Measurements from ENCODE around the gene PRKD2.

PRKD2 gene

GRCh38 chr19:46698395-46699321 lies 18.3 kb downstream of the PRKD2 start:
- Histone ChIP-seq H3K27me3 (ENCODE audit: insufficient read depth, low read length) (no peaks in the 10 kb centered on the region), H3K36me3 (ENCODE audit: insufficient read depth, low read length) (peaks cover 7% of the 10 kb centered on the region), H3K4me1 (ENCODE audit: control insufficient read depth, insufficient read depth, low read length, unreplicated experiment) (no peaks in the 10 kb centered on the region), H3K79me2 (ENCODE audit: control insufficient read depth, insufficient read depth, low read length, unreplicated experiment) (no peaks in the 10 kb centered on the region), H3K27ac (ENCODE audit: low read depth, low read length) (no peak overlapping the region), H2AFZ (ENCODE audit: low read length, unreplicated experiment) (no peak overlapping the region), H3K4me3 (ENCODE audit: low read depth, low read length) (no peak overlapping the region)

GRCh38 chr19:46697204-46697960 lies 19.5 kb downstream of the PRKD2 start:
- Histone ChIP-seq H3K27me3 (ENCODE audit: insufficient read depth, low read length) (no peaks in the 10 kb centered on the region), H3K4me1 (ENCODE audit: control insufficient read depth, insufficient read depth, low read length, unreplicated experiment) (no peaks in the 10 kb centered on the region), H3K27ac (ENCODE audit: low read depth, low read length) (no peak overlapping the region), H3K4me3 (ENCODE audit: low read depth, low read length) (no peak overlapping the region), H3K79me2 (ENCODE audit: control insufficient read depth, insufficient read depth, low read length, unreplicated experiment) (no peaks in the 10 kb centered on the region), H2AFZ (ENCODE audit: low read length, unreplicated experiment) (no peak overlapping the region), H3K36me3 (ENCODE audit: insufficient read depth, low read length) (peaks cover 16% of the 10 kb centered on the region)

GRCh38 chr19:46696866-46697203 lies 20.1 kb downstream of the PRKD2 start:
- Histone ChIP-seq H2AFZ (ENCODE audit: low read length, unreplicated experiment) (no peak overlapping the region), H3K4me1 (ENCODE audit: control insufficient read depth, insufficient read depth, low read length, unreplicated experiment) (no peaks in the 10 kb centered on the region), H3K27ac (ENCODE audit: low read depth, low read length) (no peak overlapping the region), H3K4me3 (ENCODE audit: low read depth, low read length) (no peak overlapping the region), H3K27me3 (ENCODE audit: insufficient read depth, low read length) (no peaks in the 10 kb centered on the region), H3K36me3 (ENCODE audit: insufficient read depth, low read length) (peaks cover 17% of the 10 kb centered on the region), H3K79me2 (ENCODE audit: control insufficient read depth, insufficient read depth, low read length, unreplicated experiment) (no peaks in the 10 kb centered on the region)

DNA sequence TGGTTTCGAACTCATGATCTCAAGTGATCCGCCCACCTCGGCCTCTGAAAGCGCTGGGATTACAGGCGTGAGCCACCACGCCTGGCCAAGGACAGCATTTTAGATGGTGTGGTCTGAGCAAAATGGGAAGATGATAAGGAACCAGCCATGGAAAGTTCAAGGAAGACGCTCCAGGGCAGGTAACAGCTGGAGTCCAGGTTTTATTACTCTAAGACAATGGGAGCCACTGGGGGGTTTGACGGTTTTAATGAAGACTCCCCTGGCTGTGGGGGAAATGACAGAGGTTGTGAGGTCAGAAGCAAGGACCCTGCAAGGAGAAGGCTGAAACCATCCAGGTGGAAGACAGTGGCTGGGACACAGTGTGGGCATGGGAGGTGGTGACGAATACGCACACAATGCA lies 20.9 kb downstream of the PRKD2 start:
- H3K4me1 ChIP-seq (ENCODE audit: control insufficient read depth, insufficient read depth, low read length, unreplicated experiment), result no peaks in the 10 kb centered on the region
- H3K36me3 ChIP-seq (ENCODE audit: insufficient read depth, low read length), result peaks cover 24% of the 10 kb centered on the region
- H3K79me2 ChIP-seq (ENCODE audit: control insufficient read depth, insufficient read depth, low read length, unreplicated experiment), result no peaks in the 10 kb centered on the region
- no peak overlapping the region for H2AFZ ChIP-seq (ENCODE audit: low read length, unreplicated experiment)
- H3K27ac ChIP-seq (ENCODE audit: low read depth, low read length), result no peak overlapping the region
- no peaks in the 10 kb centered on the region for H3K27me3 ChIP-seq (ENCODE audit: insufficient read depth, low read length)
- H3K4me3 ChIP-seq (ENCODE audit: low read depth, low read length), result no peak overlapping the region

DNA sequence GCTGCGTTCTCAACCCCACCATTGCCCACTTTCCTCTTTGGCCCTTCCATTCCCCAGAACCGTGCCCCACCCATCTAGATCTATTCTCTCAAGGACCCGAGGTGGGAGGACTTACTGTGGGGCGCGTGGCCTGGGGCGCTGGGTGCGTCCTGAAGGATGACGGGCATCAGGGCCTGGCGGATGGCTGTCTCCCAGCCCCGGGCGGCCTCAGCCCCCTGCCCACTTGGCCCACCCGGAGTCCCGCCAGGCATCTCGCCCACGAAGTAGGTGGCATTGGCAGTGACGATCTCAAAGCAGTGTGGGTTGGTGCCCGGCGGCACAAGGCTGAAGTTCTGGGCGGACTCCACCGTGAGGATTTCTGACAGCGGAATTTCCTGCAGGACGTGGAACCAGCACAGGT lies 23.2 kb downstream of the PRKD2 start:
- no peaks in the 10 kb centered on the region for H3K4me1 ChIP-seq (ENCODE audit: control insufficient read depth, insufficient read depth, low read length, unreplicated experiment)
- H3K36me3 ChIP-seq (ENCODE audit: insufficient read depth, low read length), result peaks cover 29% of the 10 kb centered on the region
- no peak overlapping the region for H3K27ac ChIP-seq (ENCODE audit: low read depth, low read length)
- H3K79me2 ChIP-seq (ENCODE audit: control insufficient read depth, insufficient read depth, low read length, unreplicated experiment), result no peaks in the 10 kb centered on the region
- H2AFZ ChIP-seq (ENCODE audit: low read length, unreplicated experiment), result no peak overlapping the region
- H3K27me3 ChIP-seq (ENCODE audit: insufficient read depth, low read length), result no peaks in the 10 kb centered on the region
- H3K4me3 ChIP-seq (ENCODE audit: low read depth, low read length), result no peak overlapping the region

DNA sequence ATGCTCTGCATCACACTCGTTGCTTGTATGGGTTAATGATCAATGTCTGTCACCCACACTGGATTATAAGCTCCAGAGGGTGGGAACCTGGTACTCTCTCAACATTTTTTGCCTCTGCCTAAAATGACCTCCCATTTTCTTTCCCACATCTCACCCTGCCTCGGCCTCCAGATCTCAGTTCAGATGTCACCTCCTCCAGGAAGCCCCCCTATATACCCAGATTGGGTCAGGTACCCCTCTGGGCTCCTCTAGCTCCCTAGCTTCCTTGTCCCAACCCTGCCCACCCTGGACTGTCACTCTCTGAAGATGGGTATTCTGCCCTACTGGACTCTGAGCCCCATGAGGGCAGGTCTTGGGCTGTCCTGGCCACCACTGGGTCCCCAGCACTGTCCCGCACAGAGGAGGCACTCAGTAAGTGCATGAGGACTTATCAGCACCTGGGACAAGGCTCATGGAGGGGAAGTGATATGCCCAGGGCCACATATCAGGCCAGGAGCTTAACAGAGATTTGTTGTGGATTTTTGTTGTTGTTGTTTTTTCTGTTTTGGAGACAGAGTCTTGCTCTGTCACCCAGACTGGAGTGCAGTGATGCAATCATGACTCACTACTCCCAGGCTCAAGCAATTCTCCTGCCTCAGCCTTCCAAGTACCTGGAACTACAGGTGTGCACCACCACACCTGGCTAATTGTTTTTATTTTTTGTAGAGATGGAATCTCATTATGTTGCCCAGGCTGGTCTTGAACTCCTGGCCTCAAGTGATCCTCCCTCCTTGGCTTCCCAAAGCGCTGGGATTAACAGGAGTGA lies 23.8 kb downstream of the PRKD2 start:
- peak overlapping the region; percentile 19; the same call in 1 of the 2 replicates for H3K27ac ChIP-seq (ENCODE audit: low read depth, low read length)
- H2AFZ ChIP-seq (ENCODE audit: low read length, unreplicated experiment), result no peak overlapping the region
- H3K27me3 ChIP-seq (ENCODE audit: insufficient read depth, low read length), result no peaks in the 10 kb centered on the region
- H3K4me3 ChIP-seq (ENCODE audit: low read depth, low read length), result no peak overlapping the region
- H3K36me3 ChIP-seq (ENCODE audit: insufficient read depth, low read length), result peaks cover 26% of the 10 kb centered on the region
- no peaks in the 10 kb centered on the region for H3K79me2 ChIP-seq (ENCODE audit: control insufficient read depth, insufficient read depth, low read length, unreplicated experiment)
- no peaks in the 10 kb centered on the region for H3K4me1 ChIP-seq (ENCODE audit: control insufficient read depth, insufficient read depth, low read length, unreplicated experiment)

DNA sequence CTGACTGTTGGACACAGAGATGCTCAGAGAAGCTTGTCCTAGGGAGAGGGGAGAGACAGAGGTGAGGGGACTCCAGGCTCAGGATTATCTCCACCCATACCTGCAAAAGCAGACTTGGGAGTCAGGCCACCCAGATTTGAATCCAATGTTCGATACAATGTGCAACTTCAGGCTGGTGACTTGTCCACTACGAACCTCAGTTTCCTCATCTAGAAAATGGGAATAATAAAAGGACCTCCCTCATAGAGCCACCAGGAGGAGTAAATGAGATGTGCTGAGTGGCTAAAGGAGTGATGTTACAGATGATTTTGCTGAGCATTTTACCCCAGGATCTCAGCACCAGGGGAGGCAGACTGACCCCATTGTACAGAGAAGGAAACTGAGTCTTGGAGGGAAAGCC lies 25.0 kb downstream of the PRKD2 start:
- H3K27me3 ChIP-seq (ENCODE audit: insufficient read depth, low read length), result no peaks in the 10 kb centered on the region
- H3K36me3 ChIP-seq (ENCODE audit: insufficient read depth, low read length), result peaks cover 26% of the 10 kb centered on the region
- H2AFZ ChIP-seq (ENCODE audit: low read length, unreplicated experiment), result no peak overlapping the region
- H3K27ac ChIP-seq (ENCODE audit: low read depth, low read length), result no peak overlapping the region
- no peaks in the 10 kb centered on the region for H3K79me2 ChIP-seq (ENCODE audit: control insufficient read depth, insufficient read depth, low read length, unreplicated experiment)
- H3K4me1 ChIP-seq (ENCODE audit: control insufficient read depth, insufficient read depth, low read length, unreplicated experiment), result no peaks in the 10 kb centered on the region
- H3K4me3 ChIP-seq (ENCODE audit: low read depth, low read length), result no peak overlapping the region

DNA sequence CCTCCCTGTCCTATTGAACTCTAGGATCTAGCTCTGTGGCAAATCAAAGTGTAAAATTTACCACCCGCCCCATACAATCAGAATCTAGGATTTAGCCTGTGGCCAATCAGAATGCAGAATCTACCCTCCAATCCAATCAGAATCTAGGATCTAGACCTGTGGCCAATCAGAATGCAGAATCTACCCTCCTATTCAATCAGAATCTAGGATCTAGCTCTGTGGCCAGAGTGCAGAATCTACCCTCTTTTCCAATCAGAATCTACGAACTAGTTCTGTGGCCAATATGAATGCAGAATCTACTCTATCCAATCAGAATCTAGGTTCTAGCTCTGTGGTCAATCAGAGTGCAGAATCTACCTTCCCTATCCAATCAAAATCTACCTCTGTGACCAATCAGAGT lies 25.8 kb downstream of the PRKD2 start:
- Histone ChIP-seq H3K79me2 (ENCODE audit: control insufficient read depth, insufficient read depth, low read length, unreplicated experiment) (no peaks in the 10 kb centered on the region), H3K4me1 (ENCODE audit: control insufficient read depth, insufficient read depth, low read length, unreplicated experiment) (no peaks in the 10 kb centered on the region), H3K36me3 (ENCODE audit: insufficient read depth, low read length) (peaks cover 26% of the 10 kb centered on the region), H3K27ac (ENCODE audit: low read depth, low read length) (no peak overlapping the region), H3K4me3 (ENCODE audit: low read depth, low read length) (no peak overlapping the region), H3K27me3 (ENCODE audit: insufficient read depth, low read length) (no peaks in the 10 kb centered on the region), H2AFZ (ENCODE audit: low read length, unreplicated experiment) (no peak overlapping the region)

DNA sequence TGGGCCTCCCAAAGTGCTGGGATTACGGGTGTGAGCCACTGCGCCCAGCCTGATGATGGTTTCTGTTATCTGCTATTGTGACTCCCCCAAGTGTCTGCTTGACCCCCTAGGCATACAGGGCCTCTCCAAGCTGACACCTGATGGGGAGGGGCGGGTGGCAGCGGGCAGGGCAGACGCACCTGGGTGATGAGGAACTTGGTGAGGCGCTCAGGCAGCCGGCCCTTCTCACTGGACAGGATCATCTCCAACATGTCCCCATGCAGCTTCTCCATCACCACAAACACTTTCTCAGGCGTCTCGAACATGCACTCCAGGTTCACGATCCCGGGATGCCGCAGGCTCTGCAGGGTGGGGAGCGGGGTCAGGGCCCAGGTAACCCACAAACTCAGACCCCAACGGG lies 27.6 kb downstream of the PRKD2 start:
- Histone ChIP-seq H3K27me3 (ENCODE audit: insufficient read depth, low read length) (no peaks in the 10 kb centered on the region), H3K4me1 (ENCODE audit: control insufficient read depth, insufficient read depth, low read length, unreplicated experiment) (no peaks in the 10 kb centered on the region), H3K36me3 (ENCODE audit: insufficient read depth, low read length) (peaks cover 26% of the 10 kb centered on the region), H3K27ac (ENCODE audit: low read depth, low read length) (no peak overlapping the region), H2AFZ (ENCODE audit: low read length, unreplicated experiment) (no peak overlapping the region), H3K79me2 (ENCODE audit: control insufficient read depth, insufficient read depth, low read length, unreplicated experiment) (no peaks in the 10 kb centered on the region), H3K4me3 (ENCODE audit: low read depth, low read length) (no peak overlapping the region)

- Histone ChIP-seq H3K27ac (ENCODE audit: low read depth, low read length) (no peak overlapping the region), H3K79me2 (ENCODE audit: control insufficient read depth, insufficient read depth, low read length, unreplicated experiment) (no peaks in the 10 kb centered on the region), H3K36me3 (ENCODE audit: insufficient read depth, low read length) (peaks cover 13% of the 10 kb centered on the region), H3K4me3 (ENCODE audit: low read depth, low read length) (no peak overlapping the region), H3K4me1 (ENCODE audit: control insufficient read depth, insufficient read depth, low read length, unreplicated experiment) (no peaks in the 10 kb centered on the region), H2AFZ (ENCODE audit: low read length, unreplicated experiment) (no peak overlapping the region), H3K27me3 (ENCODE audit: insufficient read depth, low read length) (no peaks in the 10 kb centered on the region)
Measured at GRCh38 chr19:46687438-46688145, 29.3 kb downstream of the PRKD2 start.

Measured in ACC112 (cell line).